ENCODE data around the gene GP9.

- TF ChIP-seq, protein P1, sequence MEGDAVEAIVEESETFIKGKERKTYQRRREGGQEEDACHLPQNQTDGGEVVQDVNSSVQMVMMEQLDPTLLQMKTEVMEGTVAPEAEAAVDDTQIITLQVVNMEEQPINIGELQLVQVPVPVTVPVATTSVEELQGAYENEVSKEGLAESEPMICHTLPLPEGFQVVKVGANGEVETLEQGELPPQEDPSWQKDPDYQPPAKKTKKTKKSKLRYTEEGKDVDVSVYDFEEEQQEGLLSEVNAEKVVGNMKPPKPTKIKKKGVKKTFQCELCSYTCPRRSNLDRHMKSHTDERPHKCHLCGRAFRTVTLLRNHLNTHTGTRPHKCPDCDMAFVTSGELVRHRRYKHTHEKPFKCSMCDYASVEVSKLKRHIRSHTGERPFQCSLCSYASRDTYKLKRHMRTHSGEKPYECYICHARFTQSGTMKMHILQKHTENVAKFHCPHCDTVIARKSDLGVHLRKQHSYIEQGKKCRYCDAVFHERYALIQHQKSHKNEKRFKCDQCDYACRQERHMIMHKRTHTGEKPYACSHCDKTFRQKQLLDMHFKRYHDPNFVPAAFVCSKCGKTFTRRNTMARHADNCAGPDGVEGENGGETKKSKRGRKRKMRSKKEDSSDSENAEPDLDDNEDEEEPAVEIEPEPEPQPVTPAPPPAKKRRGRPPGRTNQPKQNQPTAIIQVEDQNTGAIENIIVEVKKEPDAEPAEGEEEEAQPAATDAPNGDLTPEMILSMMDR (IDR thresholded peaks at IDR 0.05): no peak
- TF ChIP-seq EP300 (IDR thresholded peaks at IDR 0.05) (no peak), POLR2A (IDR thresholded peaks at IDR 0.05) (no peak), POLR2AphosphoS5 (IDR thresholded peaks at IDR 0.05) (no peak)
Measured at GRCh38 chr3:129013491-129013891, 47.1 kb upstream of the GP9 start.
